Measurements from ENCODE around the gene TAGLN3. TPM values are rescaled to one million over a fixed set of nuclear protein-coding genes. Genes with fewer than 3 reads are reported as not detected.

TAGLN3 gene
- polyA plus RNA-seq, 1 of the 3 experiments (the other 2 are of a cell fraction) = 19.6 TPM

DNA sequence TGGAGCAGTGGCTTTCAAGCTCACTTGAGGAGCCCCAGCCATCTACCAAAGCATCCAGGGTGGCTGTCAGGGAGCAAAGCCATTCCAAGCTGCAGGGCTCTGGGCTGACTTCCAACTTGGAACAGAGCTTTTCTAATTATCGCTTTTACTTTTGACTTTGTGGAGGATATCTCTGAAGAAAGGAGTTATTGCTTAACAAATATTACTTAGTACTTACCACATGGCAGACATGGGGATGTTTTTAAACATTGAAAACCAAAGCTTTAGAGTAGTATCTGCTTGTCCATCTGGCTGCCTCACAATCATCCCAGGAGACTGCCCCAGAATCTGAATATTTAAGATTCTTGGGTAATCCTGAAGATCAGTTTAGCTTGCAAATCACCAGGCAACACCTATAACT, 8.9 kb downstream of the TAGLN3 start:
- ChIA-PET CTCF (interaction anchor here (0.8 to 1.7 kb wide), 7 partner anchors 8 to 36 kb away, joined by 3 to 8 read pairs (median 4); no protein-coding TSS in a partner anchor), POLR2A (interaction anchor here (1.0 to 1.4 kb wide), 2 partner anchors 9 to 326 kb away, joined by 3 to 7 read pairs; partner anchors contain the start of gene TAGLN3)
- Histone ChIP-seq H3F3A (replicated peaks; ENCODE audit: insufficient read depth) (no peaks in the 10 kb centered on the region), H3K27me3 (ENCODE audit: insufficient read depth) (no peaks in the 10 kb centered on the region), H3K79me2 (ENCODE audit: insufficient read depth) (no peaks in the 10 kb centered on the region), H3K27ac (ENCODE audit: low read depth in 2 of 2, low read length in 1 of 2) (no peak overlapping the region), H3K4me2 (no peak overlapping the region), H2AFZ (ENCODE audit: low read depth) (no peak overlapping the region), H3K9me3 (no peaks in the 10 kb centered on the region), H4K20me1 (ENCODE audit: insufficient read depth) (no peaks in the 10 kb centered on the region), H3K9me2 (no peaks in the 10 kb centered on the region), H3K4me1 (ENCODE audit: control insufficient read depth in 1 of 2, insufficient read depth in 2 of 2, low read depth in 1 of 2, low read length in 1 of 2) (peaks cover 13 to 14% of the 10 kb centered on the region in 2 experiments; a peak in 2 of 4 replicates), H3K4me3 (ENCODE audit: low read depth in 2 of 2, low read length in 1 of 2) (no peak overlapping the region), H3K36me3 (replicated peaks in 1 of 2; ENCODE audit: control insufficient read depth in 1 of 2, insufficient read depth in 2 of 2, low read length in 1 of 2) (peaks cover 0 to 26% of the 10 kb centered on the region in 2 experiments), H3K9ac (no peak overlapping the region)
- DNase-seq = no peak
- TF ChIP-seq, protein P1, sequence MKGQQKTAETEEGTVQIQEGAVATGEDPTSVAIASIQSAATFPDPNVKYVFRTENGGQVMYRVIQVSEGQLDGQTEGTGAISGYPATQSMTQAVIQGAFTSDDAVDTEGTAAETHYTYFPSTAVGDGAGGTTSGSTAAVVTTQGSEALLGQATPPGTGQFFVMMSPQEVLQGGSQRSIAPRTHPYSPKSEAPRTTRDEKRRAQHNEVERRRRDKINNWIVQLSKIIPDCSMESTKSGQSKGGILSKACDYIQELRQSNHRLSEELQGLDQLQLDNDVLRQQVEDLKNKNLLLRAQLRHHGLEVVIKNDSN (IDR thresholded peaks at IDR 0.05; ENCODE audit: borderline replicate concordance, low read depth) = no peak
- 82% methylated on average over 1 of the region's 1 CpG for WGBS (ENCODE audit: low lambda C conversion rate)

GRCh38 chr3:112009670-112010069, 10.9 kb downstream of the TAGLN3 start:
- no peaks in the 10 kb centered on the region for H4K20me1 ChIP-seq (ENCODE audit: insufficient read depth)
- H3K27ac ChIP-seq (ENCODE audit: low read depth in 2 of 2, low read length in 1 of 2) = no peak overlapping the region
- no peak overlapping the region for H3K4me3 ChIP-seq (ENCODE audit: low read depth in 2 of 2, low read length in 1 of 2)
- no peak overlapping the region for H3K9ac ChIP-seq
- POLR2A ChIA-PET = no interaction called here
- H3K4me2 ChIP-seq = no peak overlapping the region
- no peaks in the 10 kb centered on the region for H3K9me3 ChIP-seq
- H3K79me2 ChIP-seq (ENCODE audit: insufficient read depth) = no peaks in the 10 kb centered on the region
- WGBS (ENCODE audit: low lambda C conversion rate) = 93% methylated on average over 2 of the region's 2 CpGs
- DNase-seq = no peak
- no peak overlapping the region for H2AFZ ChIP-seq (ENCODE audit: low read depth)
- H3K27me3 ChIP-seq (ENCODE audit: insufficient read depth) = no peaks in the 10 kb centered on the region
- CTCF ChIA-PET = interaction anchor here (1.1 to 2.1 kb wide), 4 partner anchors 21 to 42 kb away, joined by 3 to 14 read pairs (median 6); no protein-coding TSS in a partner anchor
- no peaks in the 10 kb centered on the region for H3F3A ChIP-seq (replicated peaks; ENCODE audit: insufficient read depth)
- peaks cover 0 to 24% of the 10 kb centered on the region in 2 experiments for H3K36me3 ChIP-seq (replicated peaks in 1 of 2; ENCODE audit: control insufficient read depth in 1 of 2, insufficient read depth in 2 of 2, low read length in 1 of 2)
- H3K4me1 ChIP-seq (ENCODE audit: control insufficient read depth in 1 of 2, insufficient read depth in 2 of 2, low read depth in 1 of 2, low read length in 1 of 2) = peaks cover 5 to 14% of the 10 kb centered on the region in 2 experiments; a peak in 2 of 4 replicates
- TF ChIP-seq, protein P1 (IDR thresholded peaks at IDR 0.05; ENCODE audit: borderline replicate concordance, low read depth) = no peak
- H3K9me2 ChIP-seq = no peaks in the 10 kb centered on the region

DNA sequence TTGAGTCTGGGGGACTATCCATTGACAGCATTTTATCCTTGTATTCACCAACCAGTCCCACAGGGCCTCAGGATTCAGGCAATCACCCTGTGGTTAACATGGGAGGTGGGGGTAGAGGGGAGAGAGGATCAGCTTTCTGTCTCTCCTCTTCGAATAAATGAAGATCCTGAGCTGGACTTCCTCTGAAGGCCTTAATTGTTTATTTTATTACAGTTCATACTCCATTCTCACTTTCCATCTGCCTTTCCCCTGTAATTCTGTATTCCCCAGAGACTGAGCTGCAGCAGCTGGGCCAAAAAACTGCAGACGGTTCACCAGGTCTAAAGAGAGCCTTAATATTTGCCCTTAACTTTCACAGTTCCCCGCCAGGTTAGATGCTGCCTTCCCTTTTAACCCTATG, 11.9 kb downstream of the TAGLN3 start:
- H3K4me2 ChIP-seq = no peak overlapping the region
- H3K4me1 ChIP-seq (ENCODE audit: control insufficient read depth in 1 of 2, insufficient read depth in 2 of 2, low read depth in 1 of 2, low read length in 1 of 2) = peaks cover 9 to 14% of the 10 kb centered on the region in 2 experiments; a peak in 2 of 4 replicates
- no peaks in the 10 kb centered on the region for H3K27me3 ChIP-seq (ENCODE audit: insufficient read depth)
- no peaks in the 10 kb centered on the region for H4K20me1 ChIP-seq (ENCODE audit: insufficient read depth)
- H3K9ac ChIP-seq = no peak overlapping the region
- no peaks in the 10 kb centered on the region for H3K79me2 ChIP-seq (ENCODE audit: insufficient read depth)
- H3K4me3 ChIP-seq (ENCODE audit: low read depth in 2 of 2, low read length in 1 of 2) = no peak overlapping the region
- H3F3A ChIP-seq (replicated peaks; ENCODE audit: insufficient read depth) = no peaks in the 10 kb centered on the region
- 79% methylated on average over 3 of the region's 3 CpGs for WGBS (ENCODE audit: low lambda C conversion rate)
- H2AFZ ChIP-seq (ENCODE audit: low read depth) = no peak overlapping the region
- no peaks in the 10 kb centered on the region for H3K9me2 ChIP-seq
- no peak overlapping the region for H3K27ac ChIP-seq (ENCODE audit: low read depth in 2 of 2, low read length in 1 of 2)
- no peak for DNase-seq
- no peaks in the 10 kb centered on the region for H3K9me3 ChIP-seq
- TF ChIP-seq POLR2AphosphoS5 (IDR thresholded peaks at IDR 0.05; ENCODE audit: low read depth, low read length) (no peak), NRF1 (IDR thresholded peaks at IDR 0.05; ENCODE audit: low read depth, low read length) (no peak), EP300 (IDR thresholded peaks at IDR 0.05; ENCODE audit: borderline replicate concordance in 1 of 2, low read depth in 1 of 2, low read length in 1 of 2) (no peak), JUND (IDR thresholded peaks at IDR 0.05) (no peak), USF2 (IDR thresholded peaks at IDR 0.05; ENCODE audit: borderline replicate concordance, low read depth, low read length) (no peak), FOSL2 (IDR thresholded peaks at IDR 0.05; ENCODE audit: borderline replicate concordance, low read depth) (no peak), IRF3 (IDR thresholded peaks at IDR 0.05; ENCODE audit: low read depth, low read length) (no peak), CTCF (IDR thresholded peaks at IDR 0.05) (no peak), TEAD4 (IDR thresholded peaks at IDR 0.05; ENCODE audit: borderline replicate concordance, insufficient read depth) (no peak)
- POLR2A ChIA-PET = no interaction called here
- CTCF ChIA-PET = interaction anchor here (1.4 to 2.1 kb wide), 4 partner anchors 9 to 33 kb away, joined by 4 to 14 read pairs (median 6); no protein-coding TSS in a partner anchor
- H3K36me3 ChIP-seq (replicated peaks in 1 of 2; ENCODE audit: control insufficient read depth in 1 of 2, insufficient read depth in 2 of 2, low read length in 1 of 2) = peaks cover 0 to 24% of the 10 kb centered on the region in 2 experiments

All from SK-N-SH (cell line).